ENCODE data around the gene SLC39A8.

The SLC39A8 gene

GRCh38 chr4:102339018-102339417, 6.3 kb downstream of the SLC39A8 start:
- DNase-seq (ENCODE audit: low spot score), result no peak
- TF ChIP-seq, protein P1, sequence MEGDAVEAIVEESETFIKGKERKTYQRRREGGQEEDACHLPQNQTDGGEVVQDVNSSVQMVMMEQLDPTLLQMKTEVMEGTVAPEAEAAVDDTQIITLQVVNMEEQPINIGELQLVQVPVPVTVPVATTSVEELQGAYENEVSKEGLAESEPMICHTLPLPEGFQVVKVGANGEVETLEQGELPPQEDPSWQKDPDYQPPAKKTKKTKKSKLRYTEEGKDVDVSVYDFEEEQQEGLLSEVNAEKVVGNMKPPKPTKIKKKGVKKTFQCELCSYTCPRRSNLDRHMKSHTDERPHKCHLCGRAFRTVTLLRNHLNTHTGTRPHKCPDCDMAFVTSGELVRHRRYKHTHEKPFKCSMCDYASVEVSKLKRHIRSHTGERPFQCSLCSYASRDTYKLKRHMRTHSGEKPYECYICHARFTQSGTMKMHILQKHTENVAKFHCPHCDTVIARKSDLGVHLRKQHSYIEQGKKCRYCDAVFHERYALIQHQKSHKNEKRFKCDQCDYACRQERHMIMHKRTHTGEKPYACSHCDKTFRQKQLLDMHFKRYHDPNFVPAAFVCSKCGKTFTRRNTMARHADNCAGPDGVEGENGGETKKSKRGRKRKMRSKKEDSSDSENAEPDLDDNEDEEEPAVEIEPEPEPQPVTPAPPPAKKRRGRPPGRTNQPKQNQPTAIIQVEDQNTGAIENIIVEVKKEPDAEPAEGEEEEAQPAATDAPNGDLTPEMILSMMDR (IDR thresholded peaks at IDR 0.05; ENCODE audit: extremely low read depth, missing control alignments), result no peak

- TF ChIP-seq, protein P1 (IDR thresholded peaks at IDR 0.05; ENCODE audit: extremely low read depth, missing control alignments), result no peak
Observed at GRCh38 chr4:102338405-102338804, 6.9 kb downstream of the SLC39A8 start.

DNA sequence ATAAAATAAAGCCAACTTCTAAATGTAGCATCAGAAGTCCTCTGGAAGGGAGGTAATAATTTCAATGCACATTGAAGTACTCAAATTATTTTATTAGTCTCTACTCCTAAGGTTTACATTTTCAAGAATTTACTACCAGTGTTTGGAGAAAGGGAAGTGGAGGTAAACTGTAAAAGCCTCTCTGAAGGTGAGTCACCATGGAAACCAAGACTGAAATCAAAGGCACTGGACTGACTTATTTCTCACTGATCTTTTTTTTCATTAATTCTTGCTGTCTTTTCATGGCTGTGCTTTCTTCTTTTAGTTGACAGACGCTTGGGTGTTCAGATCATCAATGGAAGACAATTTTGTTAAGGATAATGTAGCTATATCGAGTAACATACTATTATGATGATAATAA, 9.7 kb downstream of the SLC39A8 start:
- TF ChIP-seq, protein P1 (IDR thresholded peaks at IDR 0.05; ENCODE audit: extremely low read depth, missing control alignments), result no peak
- DNase-seq (ENCODE audit: low spot score), result no peak

More at GRCh38 chr4:102338405-102338804, 6.9 kb downstream of the SLC39A8 start:
- no peak for DNase-seq (ENCODE audit: low spot score)

DNA sequence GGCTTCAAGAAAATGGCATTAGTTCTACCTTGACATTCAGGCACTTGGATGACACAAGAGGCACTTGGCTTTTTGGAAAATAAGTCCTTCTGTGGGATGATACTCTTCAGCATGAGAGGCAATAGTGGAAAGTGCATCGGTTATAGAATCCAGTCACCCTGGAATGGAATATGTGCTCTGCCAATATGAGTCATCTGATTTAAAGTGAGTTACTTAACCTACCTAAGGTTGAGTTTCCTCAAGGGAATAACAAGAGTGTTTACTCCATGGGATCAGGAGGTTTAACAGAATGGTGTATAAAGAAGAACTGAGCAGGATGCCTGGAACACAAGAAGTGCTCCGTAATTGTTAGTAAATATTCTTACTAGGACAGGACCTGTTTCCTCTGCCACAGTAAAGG, 10.7 kb downstream of the SLC39A8 start:
- TF ChIP-seq, protein P1 (IDR thresholded peaks at IDR 0.05; ENCODE audit: extremely low read depth, missing control alignments), result no peak
- DNase-seq (ENCODE audit: low spot score), result no peak

DNA sequence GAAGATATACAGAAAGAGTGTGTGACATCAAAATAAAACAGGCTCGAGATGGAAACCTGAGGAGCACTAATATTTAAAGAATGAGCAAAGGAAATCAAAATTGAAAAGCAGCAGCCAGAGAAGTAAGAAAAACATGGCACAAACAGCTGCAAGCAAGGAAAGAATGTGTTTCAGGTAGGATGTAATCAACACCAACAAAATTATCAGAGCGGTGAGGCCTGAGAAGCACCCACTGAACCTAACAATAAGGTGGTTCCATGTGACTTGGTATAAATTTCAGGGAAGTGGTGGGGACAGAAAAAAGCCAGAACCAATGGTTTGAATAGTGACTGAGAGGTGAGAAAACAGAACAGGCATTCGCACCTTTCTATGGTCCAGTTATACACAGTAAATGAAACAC, 11.5 kb downstream of the SLC39A8 start:
- TF ChIP-seq, protein P1 (IDR thresholded peaks at IDR 0.05; ENCODE audit: extremely low read depth, missing control alignments), result no peak
- DNase-seq (ENCODE audit: low spot score), result no peak

GRCh38 chr4:102328045-102328444, 17.2 kb downstream of the SLC39A8 start:
- TF ChIP-seq, protein P1 (IDR thresholded peaks at IDR 0.05; ENCODE audit: extremely low read depth, missing control alignments), result no peak
- no peak for DNase-seq (ENCODE audit: low spot score)

- no peak for DNase-seq (ENCODE audit: low spot score)
- TF ChIP-seq, protein P1 (IDR thresholded peaks at IDR 0.05; ENCODE audit: extremely low read depth, missing control alignments), result no peak
Observed at GRCh38 chr4:102326951-102327350, 18.3 kb downstream of the SLC39A8 start.

Data from GM20000 (cell line).